Thyroid gland (tissue), 4 donors: Measurements from ENCODE around the gene KLK2.

Source experiments
- CTCF ChIP-seq, 6 experiments: fragments of 200-600 bp in 3 of 6; fragments of 450-650 bp in 3 of 6; sonication (generic) in 3 of 6; IDR thresholded peaks; one replicate each; pipeline ENCODE4 v1.5.1; 2016 to 2019; ENCODE audit warnings: antibody characterized with exemption in 6 of 6, mild to moderate bottlenecking in 2 of 6, inconsistent platforms in 1 of 6, moderate library complexity in 1 of 6
- POLR2A ChIP-seq, 2 donors: fragments of 450-650 bp; IDR thresholded peaks; one replicate each; pipeline ENCODE4 v1.6.1; 2017; ENCODE audit warnings: antibody characterized with exemption in 2 of 2, mild to moderate bottlenecking in 2 of 2, moderate library complexity in 1 of 2

DNA sequence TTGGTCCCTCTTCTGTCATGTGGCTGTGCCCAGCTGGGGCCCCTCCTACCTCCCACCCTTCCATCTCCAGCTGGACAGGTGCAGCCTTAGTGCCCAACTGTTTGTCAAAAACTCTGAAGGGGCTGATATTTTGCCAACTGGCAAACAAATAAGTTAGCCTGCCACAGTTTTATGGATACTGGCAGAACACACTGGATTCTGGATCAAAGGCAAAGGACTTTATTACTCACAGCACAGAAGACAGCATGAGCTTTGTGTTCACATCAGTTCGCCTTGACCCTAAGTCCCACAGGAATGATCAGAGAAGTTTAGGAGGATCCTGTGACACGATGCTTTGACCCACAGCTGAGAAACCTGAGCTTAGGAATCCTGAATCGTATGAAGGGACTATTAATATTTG is 16.4 kb downstream of the KLK2 start:
- TF ChIP-seq POLR2A (IDR thresholded peaks at IDR 0.05) (no peak), CTCF (IDR thresholded peaks at IDR 0.05) (no peak)
